GM21367 (cell line): Measurements from ENCODE around the gene ANGPTL3.
"Not testable (repeated sequence)": the region's sequence is repeated elsewhere in the genome, so short reads cannot be mapped to it uniquely, and the experiment has no call there.

ENCODE experiments used
- ATAC-seq: cut with Tn5 transposase; IDR thresholded peaks from one replicate; pipeline ENCODE4 v1.9.1; 2021; ENCODE audit not compliant: unreplicated experiment

Gene ANGPTL3

GRCh38 chr1:62597281-62597680 lies at the start of gene ANGPTL3:
ANGPTL3 (plus strand) TSS chr1:62597520; CDS start chr1:62597567, 47 bp downstream.
- ATAC-seq = no peak

- ATAC-seq = no peak
These were observed 36.0 kb upstream of the ANGPTL3 start for GRCh38 chr1:62561306-62561705.

GRCh38 chr1:62567182-62567581 lies 30.1 kb upstream of the ANGPTL3 start:
- ATAC-seq = not testable (repeated sequence)

GRCh38 chr1:62567926-62568325 lies 29.4 kb upstream of the ANGPTL3 start:
- ATAC-seq = not testable (repeated sequence)

- ATAC-seq = not testable (repeated sequence)
These were observed 25.8 kb upstream of the ANGPTL3 start for GRCh38 chr1:62571517-62571916.

GRCh38 chr1:62572476-62572875 lies 24.8 kb upstream of the ANGPTL3 start:
- ATAC-seq = no peak

GRCh38 chr1:62573675-62574074 lies 23.6 kb upstream of the ANGPTL3 start:
- ATAC-seq = no peak

GRCh38 chr1:62585469-62586155 lies 11.7 kb upstream of the ANGPTL3 start:
- no peak for ATAC-seq

GRCh38 chr1:62588000-62588399 lies 9.3 kb upstream of the ANGPTL3 start:
- no peak for ATAC-seq

GRCh38 chr1:62589321-62589720 lies 8.0 kb upstream of the ANGPTL3 start:
- ATAC-seq = no peak

GRCh38 chr1:62590255-62590969 lies 6.9 kb upstream of the ANGPTL3 start:
- no peak for ATAC-seq

GRCh38 chr1:62590970-62591368 lies 6.4 kb upstream of the ANGPTL3 start:
- no peak for ATAC-seq

- no peak for ATAC-seq
These were observed 3.4 kb upstream of the ANGPTL3 start for GRCh38 chr1:62593825-62594394.

- no peak for ATAC-seq
These were observed 1.7 kb upstream of the ANGPTL3 start for GRCh38 chr1:62595647-62596046.

GRCh38 chr1:62599044-62599443 lies 1.7 kb downstream of the ANGPTL3 start:
- no peak for ATAC-seq

GRCh38 chr1:62601457-62601856 lies 4.1 kb downstream of the ANGPTL3 start:
- no peak for ATAC-seq

GRCh38 chr1:62608905-62609304 lies 11.6 kb downstream of the ANGPTL3 start:
- ATAC-seq = no peak

GRCh38 chr1:62610588-62610987 lies 13.3 kb downstream of the ANGPTL3 start:
- not testable (repeated sequence) for ATAC-seq

- no peak for ATAC-seq
These were observed 15.4 kb downstream of the ANGPTL3 start for GRCh38 chr1:62612770-62613169.

GRCh38 chr1:62613325-62613727 lies 16.0 kb downstream of the ANGPTL3 start:
- peak; percentile 93 for ATAC-seq

- no peak for ATAC-seq
These were observed 16.6 kb downstream of the ANGPTL3 start for GRCh38 chr1:62613890-62614289.

- peak; percentile 91 for ATAC-seq
These were observed 24.6 kb downstream of the ANGPTL3 start for GRCh38 chr1:62621907-62622306.
